ENCODE results near the gene MTRF1L. TPM values are rescaled to one million over a fixed set of nuclear protein-coding genes. Genes with fewer than 3 reads are reported as not detected.

Gene MTRF1L
- total and polyA plus RNA-seq, 2 of the 13 experiments (the other 11 are each of a cell fraction or from before 2014, with no cell fraction given) = 17.6 to 28.7 TPM

DNA sequence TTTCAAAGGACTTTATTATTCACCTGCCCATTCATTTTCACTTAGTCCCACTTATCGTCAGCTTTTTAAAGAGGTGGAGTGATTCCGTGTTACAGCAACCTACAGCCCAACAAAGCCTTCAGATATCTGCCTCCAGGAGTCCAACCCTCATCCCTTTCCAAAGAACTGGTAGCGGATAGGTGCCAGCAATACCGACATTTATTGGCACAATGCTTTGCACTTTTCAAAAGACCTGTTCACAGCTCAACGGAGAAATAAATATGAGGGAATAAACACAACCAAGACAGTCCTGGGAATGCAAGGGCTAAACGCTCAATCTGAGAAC lies 819 bp upstream of the MTRF1L start (continued):
- TF ChIP-seq, protein P1, sequence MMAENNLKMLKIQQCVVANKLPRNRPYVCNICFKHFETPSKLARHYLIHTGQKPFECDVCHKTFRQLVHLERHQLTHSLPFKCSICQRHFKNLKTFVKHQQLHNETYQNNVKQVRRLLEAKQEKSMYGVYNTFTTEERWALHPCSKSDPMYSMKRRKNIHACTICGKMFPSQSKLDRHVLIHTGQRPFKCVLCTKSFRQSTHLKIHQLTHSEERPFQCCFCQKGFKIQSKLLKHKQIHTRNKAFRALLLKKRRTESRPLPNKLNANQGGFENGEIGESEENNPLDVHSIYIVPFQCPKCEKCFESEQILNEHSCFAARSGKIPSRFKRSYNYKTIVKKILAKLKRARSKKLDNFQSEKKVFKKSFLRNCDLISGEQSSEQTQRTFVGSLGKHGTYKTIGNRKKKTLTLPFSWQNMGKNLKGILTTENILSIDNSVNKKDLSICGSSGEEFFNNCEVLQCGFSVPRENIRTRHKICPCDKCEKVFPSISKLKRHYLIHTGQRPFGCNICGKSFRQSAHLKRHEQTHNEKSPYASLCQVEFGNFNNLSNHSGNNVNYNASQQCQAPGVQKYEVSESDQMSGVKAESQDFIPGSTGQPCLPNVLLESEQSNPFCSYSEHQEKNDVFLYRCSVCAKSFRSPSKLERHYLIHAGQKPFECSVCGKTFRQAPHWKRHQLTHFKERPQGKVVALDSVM (CRISPR knock-in tag; IDR thresholded peaks at IDR 0.05) = 0 out of 2 replicates have a peak, but pooled peaks have one; percentile 18
- 0 out of 2 replicates have a peak, but pooled peaks have one; percentile 16 for TF ChIP-seq ZNF777 (CRISPR knock-in tag; IDR thresholded peaks at IDR 0.05)
- no peak for TF ChIP-seq ZNF33B (CRISPR knock-in tag; IDR thresholded peaks at IDR 0.05)
- TF ChIP-seq TBX2 (CRISPR knock-in tag; IDR thresholded peaks at IDR 0.05; ENCODE audit: borderline replicate concordance) = no peak
- no peak for TF ChIP-seq ZNF790 (CRISPR knock-in tag; IDR thresholded peaks at IDR 0.05; ENCODE audit: borderline replicate concordance)
- no peak for TF ChIP-seq ZNF225 (CRISPR knock-in tag; IDR thresholded peaks at IDR 0.05)
- 0 out of 2 replicates have a peak, but pooled peaks have one; percentile 10 for TF ChIP-seq ZIK1 (CRISPR knock-in tag; IDR thresholded peaks at IDR 0.05; ENCODE audit: borderline replicate concordance, low read depth)
- TF ChIP-seq, protein P2, sequence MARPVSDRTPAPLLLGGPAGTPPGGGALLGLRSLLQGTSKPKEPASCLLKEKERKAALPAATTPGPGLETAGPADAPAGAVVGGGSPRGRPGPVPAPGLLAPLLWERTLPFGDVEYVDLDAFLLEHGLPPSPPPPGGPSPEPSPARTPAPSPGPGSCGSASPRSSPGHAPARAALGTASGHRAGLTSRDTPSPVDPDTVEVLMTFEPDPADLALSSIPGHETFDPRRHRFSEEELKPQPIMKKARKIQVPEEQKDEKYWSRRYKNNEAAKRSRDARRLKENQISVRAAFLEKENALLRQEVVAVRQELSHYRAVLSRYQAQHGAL (CRISPR knock-in tag; IDR thresholded peaks at IDR 0.05; ENCODE audit: not compliant biosample characterization) = no peak

DNA sequence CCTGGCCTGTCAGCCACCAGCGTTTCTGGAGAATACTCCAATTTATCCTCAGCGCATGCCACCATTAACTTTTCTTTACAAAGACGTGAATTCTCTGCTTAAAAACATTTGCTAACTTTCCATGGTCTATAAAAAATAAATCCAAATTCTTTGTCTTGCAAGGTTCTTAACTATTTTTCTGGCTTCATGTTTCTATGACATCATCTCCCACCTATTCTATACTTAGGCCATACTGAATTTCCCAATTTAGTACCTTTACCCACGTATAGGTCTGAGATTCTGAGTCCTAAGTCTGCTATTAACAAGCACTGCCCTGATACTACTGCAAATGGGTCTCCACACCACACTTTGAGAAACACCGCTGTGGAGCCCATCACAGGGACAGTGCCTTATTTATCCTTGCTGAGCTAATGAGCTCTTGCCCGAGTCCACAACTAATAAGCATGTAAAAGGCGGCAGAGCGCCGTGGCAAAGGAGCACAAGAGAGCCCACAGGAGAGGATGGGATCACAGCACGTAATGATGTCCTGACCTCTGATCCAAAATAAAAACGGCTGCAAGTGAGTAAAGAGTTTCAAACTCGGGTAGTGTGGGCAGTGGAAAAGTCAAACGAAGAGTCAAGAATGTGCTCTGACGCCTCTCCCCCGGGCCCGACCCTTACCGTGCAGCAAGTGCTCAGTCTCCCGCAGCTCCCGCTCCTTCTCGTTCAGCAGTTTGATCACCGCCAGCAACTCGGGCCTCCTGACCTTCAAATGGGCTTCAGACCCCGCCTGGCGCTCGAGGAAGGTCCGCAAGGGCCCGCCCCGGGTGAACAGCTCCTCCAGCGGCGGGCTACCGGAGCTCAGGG lies 519 bp downstream of the MTRF1L start:
- Histone ChIP-seq H4K20me1 (ENCODE audit: insufficient read depth, low read length) (peaks cover 20% of the 10 kb centered on the region), H2AFZ (ENCODE audit: low read length) (no peak overlapping the region), H3K79me2 (ENCODE audit: insufficient read depth, low read length) (peaks cover 52% of the 10 kb centered on the region), H3K4me3 (replicated peaks in 1 of 3; ENCODE audit: insufficient read depth in 1 of 3, low read depth in 2 of 3, low read length in 3 of 3) (peak overlapping the region; percentile 69 to 93 (median 92)), H3K9me3 (ENCODE audit: low read length) (no peaks in the 10 kb centered on the region), H3K36me3 (replicated peaks in 1 of 2; ENCODE audit: control insufficient read depth in 1 of 2, insufficient read depth in 2 of 2, low read length in 2 of 2) (peaks cover 4 to 8% of the 10 kb centered on the region in 2 experiments; a peak in 4 of 5 replicates), H3K27ac (ENCODE audit: extremely low read length, insufficient read depth, low read length) (peak overlapping the region; percentile 88), H3K4me2 (ENCODE audit: low read depth, low read length) (peak overlapping the region; percentile 91), H3K27me3 (ENCODE audit: control insufficient read depth in 1 of 2, insufficient read depth in 2 of 2, low read length in 2 of 2) (no peaks in the 10 kb centered on the region; a peak in 2 of 5 replicates), H3K9ac (ENCODE audit: insufficient read depth, low read depth, low read length) (peak overlapping the region; percentile 93), H3K4me1 (ENCODE audit: insufficient read depth, low read length) (peaks cover 33% of the 10 kb centered on the region)
- ChIA-PET POLR2A (interaction anchor here (3.2 kb wide), 1 partner anchor 19 kb away, joined by 28 read pairs; the partner anchor contains the start of gene FBXO5), CTCF (ENCODE audit: low intra/inter-chr PET ratio, low total read pairs) (no interaction called here)
- WGBS (ENCODE audit: low lambda C conversion rate) = 4% methylated on average over 19 of the region's 31 CpGs
- ATAC-seq (peak; percentile 58), FAIRE-seq (no peak), DNase-seq (ENCODE audit: low spot score) (peak; percentile 24)
- in situ Hi-C loops (cut with HindIII; ENCODE audit: extremely low pct_ligation_motif_present, low pct_unique_long_range_greater_than_20kb) = no loop called here
- intact Hi-C loops (cut with micrococcal nuclease; ENCODE audit: unreplicated experiment) = loop anchor here (1.0 kb wide), 1 partner anchor 21 kb away; no protein-coding TSS in a partner anchor
- BruUV-seq (replicated peaks) = TSS peak; percentile 70
- TF ChIP-seq ZNF605 (CRISPR knock-in tag; IDR thresholded peaks at IDR 0.05) = 0 out of 2 replicates have a peak, but pooled peaks have one; percentile 3
- peak; percentile 34; the same call in 1 of the 2 replicates for TF ChIP-seq ZNF441 (CRISPR knock-in tag; IDR thresholded peaks at IDR 0.05; ENCODE audit: borderline replicate concordance)
- TF ChIP-seq KAT7 (CRISPR knock-in tag; IDR thresholded peaks at IDR 0.05; ENCODE audit: borderline replicate concordance) = peak; percentile 15; the same call in 1 of the 2 replicates
- no peak for TF ChIP-seq ZNF83 (CRISPR knock-in tag; IDR thresholded peaks at IDR 0.05; ENCODE audit: borderline replicate concordance)
- TF ChIP-seq, protein P3, sequence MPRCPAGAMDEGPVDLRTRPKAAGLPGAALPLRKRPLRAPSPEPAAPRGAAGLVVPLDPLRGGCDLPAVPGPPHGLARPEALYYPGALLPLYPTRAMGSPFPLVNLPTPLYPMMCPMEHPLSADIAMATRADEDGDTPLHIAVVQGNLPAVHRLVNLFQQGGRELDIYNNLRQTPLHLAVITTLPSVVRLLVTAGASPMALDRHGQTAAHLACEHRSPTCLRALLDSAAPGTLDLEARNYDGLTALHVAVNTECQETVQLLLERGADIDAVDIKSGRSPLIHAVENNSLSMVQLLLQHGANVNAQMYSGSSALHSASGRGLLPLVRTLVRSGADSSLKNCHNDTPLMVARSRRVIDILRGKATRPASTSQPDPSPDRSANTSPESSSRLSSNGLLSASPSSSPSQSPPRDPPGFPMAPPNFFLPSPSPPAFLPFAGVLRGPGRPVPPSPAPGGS (CRISPR knock-in tag; IDR thresholded peaks at IDR 0.05) = peak; percentile 50; the same call in 1 of the 2 replicates

All from HepG2 (cell line).